GM12875 (cell line): Measurements from ENCODE around the gene ETV6.

Experiments
- H3K4me3 ChIP-seq: one replicate; pipeline ENCODE4 v1.5.1; 2011; ENCODE audit warnings: low read depth, low read length, control low read depth
- TF ChIP-seq, protein P1 (sequence below): IDR thresholded peaks from 2 replicates; pipeline ENCODE4 v1.5.1; 2011; ENCODE audit warnings: low read depth, mild to moderate bottlenecking, control low read depth, inconsistent platforms, low read length, moderate library complexity, borderline replicate concordance; ENCODE audit not compliant: insufficient read depth

ETV6 gene

DNA sequence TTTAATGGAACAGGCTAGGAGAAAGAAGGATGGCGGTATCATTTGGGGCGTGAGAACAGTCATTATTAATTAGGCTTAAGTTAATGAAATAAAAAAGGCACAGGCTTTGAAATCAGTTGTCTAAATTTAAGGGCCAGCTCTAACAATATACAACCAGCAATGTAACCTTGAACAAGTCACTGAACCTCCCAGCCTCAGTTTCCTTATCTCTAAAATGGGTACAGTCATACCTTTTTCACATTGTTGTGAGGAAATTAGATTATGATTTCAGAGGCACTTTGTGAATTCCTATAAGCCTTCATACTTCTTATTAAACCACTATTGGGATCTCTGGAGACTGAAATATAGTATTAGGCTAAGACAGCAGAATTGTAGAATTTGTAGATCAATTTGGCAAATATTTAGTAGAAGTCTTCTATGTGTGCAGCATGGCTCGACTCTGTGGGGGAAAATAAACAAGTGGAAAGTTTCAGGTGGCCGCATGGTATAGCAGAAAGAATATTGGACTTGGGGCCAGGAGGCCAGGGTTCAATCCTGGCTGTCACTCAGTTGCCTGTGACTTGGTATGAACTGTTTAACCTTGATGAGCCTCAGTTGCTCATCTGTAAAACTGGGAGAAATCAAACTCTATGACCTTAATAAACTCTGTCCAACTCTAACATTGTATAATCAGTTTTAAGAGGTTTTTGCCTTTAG, 117.7 kb downstream of the ETV6 start:
- TF ChIP-seq, protein P1, sequence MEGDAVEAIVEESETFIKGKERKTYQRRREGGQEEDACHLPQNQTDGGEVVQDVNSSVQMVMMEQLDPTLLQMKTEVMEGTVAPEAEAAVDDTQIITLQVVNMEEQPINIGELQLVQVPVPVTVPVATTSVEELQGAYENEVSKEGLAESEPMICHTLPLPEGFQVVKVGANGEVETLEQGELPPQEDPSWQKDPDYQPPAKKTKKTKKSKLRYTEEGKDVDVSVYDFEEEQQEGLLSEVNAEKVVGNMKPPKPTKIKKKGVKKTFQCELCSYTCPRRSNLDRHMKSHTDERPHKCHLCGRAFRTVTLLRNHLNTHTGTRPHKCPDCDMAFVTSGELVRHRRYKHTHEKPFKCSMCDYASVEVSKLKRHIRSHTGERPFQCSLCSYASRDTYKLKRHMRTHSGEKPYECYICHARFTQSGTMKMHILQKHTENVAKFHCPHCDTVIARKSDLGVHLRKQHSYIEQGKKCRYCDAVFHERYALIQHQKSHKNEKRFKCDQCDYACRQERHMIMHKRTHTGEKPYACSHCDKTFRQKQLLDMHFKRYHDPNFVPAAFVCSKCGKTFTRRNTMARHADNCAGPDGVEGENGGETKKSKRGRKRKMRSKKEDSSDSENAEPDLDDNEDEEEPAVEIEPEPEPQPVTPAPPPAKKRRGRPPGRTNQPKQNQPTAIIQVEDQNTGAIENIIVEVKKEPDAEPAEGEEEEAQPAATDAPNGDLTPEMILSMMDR: no peak
- no peak overlapping the region for H3K4me3 ChIP-seq

DNA sequence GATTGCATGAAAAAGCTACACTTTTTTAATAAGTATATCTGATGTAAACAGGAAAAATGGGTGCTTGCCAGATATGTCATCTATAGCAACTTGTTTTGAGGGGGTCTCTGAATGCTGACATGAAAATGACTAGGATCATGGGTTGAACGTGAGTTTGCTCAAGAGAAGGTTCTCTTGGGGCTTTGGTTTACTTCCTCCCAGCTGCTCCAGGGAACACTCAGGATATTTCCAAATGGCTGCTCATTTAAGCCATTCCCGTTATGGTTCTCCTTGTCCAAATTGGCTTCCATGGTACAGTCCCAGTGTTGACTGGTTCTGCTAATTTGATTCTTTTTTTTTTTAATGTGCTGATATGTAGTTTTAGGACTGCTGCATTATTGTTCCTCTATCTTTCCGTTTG, 118.3 kb downstream of the ETV6 start:
- no peak overlapping the region for H3K4me3 ChIP-seq
- TF ChIP-seq, protein P1: no peak

- no peak overlapping the region for H3K4me3 ChIP-seq
- TF ChIP-seq, protein P1: no peak
Measured at GRCh38 chr12:11768233-11768965, 118.9 kb downstream of the ETV6 start.

GRCh38 chr12:11769723-11770514, 120.4 kb downstream of the ETV6 start:
- H3K4me3 ChIP-seq: no peak overlapping the region
- TF ChIP-seq, protein P1: no peak

DNA sequence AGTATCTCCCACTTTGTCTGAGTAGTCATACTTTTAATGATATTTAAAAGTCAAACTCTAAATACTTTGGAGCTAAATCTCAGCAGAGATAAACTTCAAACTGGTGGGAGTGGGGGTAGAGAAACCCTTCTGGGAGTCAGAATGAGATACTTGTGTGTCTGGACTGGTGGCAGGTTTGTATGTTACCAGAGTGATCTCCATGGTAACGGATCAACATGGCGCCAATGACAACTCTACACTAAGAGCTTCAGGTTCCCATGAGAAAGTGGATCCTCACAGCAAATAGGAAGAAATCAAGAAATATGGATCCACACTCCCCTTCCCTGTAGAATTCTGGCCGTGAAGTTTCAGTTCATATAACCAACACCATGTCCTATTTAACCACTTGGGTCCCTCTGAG, 121.9 kb downstream of the ETV6 start:
- H3K4me3 ChIP-seq: no peak overlapping the region
- TF ChIP-seq, protein P1: no peak

- TF ChIP-seq, protein P1: no peak
Measured at GRCh38 chr12:11771895-11772502, 122.5 kb downstream of the ETV6 start.

More at GRCh38 chr12:11771895-11772502, 122.5 kb downstream of the ETV6 start:
- H3K4me3 ChIP-seq: no peak overlapping the region
